ENCODE measurements around the gene HORMAD2.

GRCh38 chr22:30044369-30044768 lies 35.9 kb upstream of the HORMAD2 start:
- TF ChIP-seq POLR2A (IDR thresholded peaks at IDR 0.05) (no peak), CTCF (IDR thresholded peaks at IDR 0.05) (no peak), EP300 (IDR thresholded peaks at IDR 0.05) (peak in 2 of 4 donors; percentile 11 to 72), POLR2AphosphoS5 (IDR thresholded peaks at IDR 0.05) (no peak)
